Neuron (in vitro differentiated cells): ENCODE results near the gene ZBED6.
"Not testable (repeated sequence)": the region's sequence is repeated elsewhere in the genome, so short reads cannot be mapped to it uniquely, and the experiment has no call there.

Experiments
- H2AFZ ChIP-seq: one replicate; pipeline ENCODE4 v1.6.1; 2013; ENCODE audit warnings: low read depth, mild to moderate bottlenecking, inconsistent platforms, low read length, moderate library complexity
- H3K27me3 ChIP-seq: one replicate; pipeline ENCODE4 v1.6.1; 2013; ENCODE audit warnings: low read length; ENCODE audit not compliant: insufficient read depth
- H3K36me3 ChIP-seq: one replicate; pipeline ENCODE4 v1.6.1; 2013; ENCODE audit warnings: low read length; ENCODE audit not compliant: insufficient read depth
- H3K4me1 ChIP-seq: one replicate; pipeline ENCODE4 v1.6.1; 2013; ENCODE audit warnings: low read length; ENCODE audit not compliant: insufficient read depth
- H3K4me3 ChIP-seq: 2 replicates; pipeline ENCODE4 v1.5.1; 2013; ENCODE audit warnings: mild to moderate bottlenecking, low read length, moderate library complexity
- H3K9me3 ChIP-seq: one replicate; pipeline ENCODE4 v1.6.1; 2013; ENCODE audit warnings: low read length

The ZBED6 gene

DNA sequence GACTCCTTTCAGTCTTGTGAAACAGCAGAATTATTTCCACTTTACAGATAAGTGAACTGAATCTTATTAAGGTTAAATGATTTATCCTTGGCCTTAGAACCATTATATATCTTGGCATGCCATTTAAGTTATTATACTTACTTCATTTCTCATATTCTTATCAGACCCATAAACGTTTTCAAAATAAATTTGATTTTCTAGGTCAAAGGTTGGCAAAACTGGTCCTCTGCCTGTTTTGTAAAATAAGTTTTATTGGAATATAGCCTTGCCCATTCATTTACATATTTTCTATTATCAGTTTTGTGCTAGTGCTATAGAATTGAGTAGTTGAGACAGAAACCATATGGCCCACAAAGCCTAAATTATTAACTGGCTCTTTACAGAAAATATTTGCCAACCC is 33.1 kb downstream of the ZBED6 start:
- Histone ChIP-seq H3K36me3 (peaks cover 67% of the 10 kb centered on the region), H3K9me3 (no peaks in the 10 kb centered on the region), H3K27me3 (no peaks in the 10 kb centered on the region)

GRCh38 chr1:203829247-203829646 is 33.8 kb downstream of the ZBED6 start:
- H3K36me3 ChIP-seq, result peaks cover 73% of the 10 kb centered on the region
- H3K9me3 ChIP-seq, result not testable (repeated sequence)

More for the DNA sequence above, 33.1 kb downstream of the ZBED6 start:
- Histone ChIP-seq H3K4me3 (no peak overlapping the region), H3K4me1 (no peaks in the 10 kb centered on the region), H2AFZ (no peak overlapping the region)

DNA sequence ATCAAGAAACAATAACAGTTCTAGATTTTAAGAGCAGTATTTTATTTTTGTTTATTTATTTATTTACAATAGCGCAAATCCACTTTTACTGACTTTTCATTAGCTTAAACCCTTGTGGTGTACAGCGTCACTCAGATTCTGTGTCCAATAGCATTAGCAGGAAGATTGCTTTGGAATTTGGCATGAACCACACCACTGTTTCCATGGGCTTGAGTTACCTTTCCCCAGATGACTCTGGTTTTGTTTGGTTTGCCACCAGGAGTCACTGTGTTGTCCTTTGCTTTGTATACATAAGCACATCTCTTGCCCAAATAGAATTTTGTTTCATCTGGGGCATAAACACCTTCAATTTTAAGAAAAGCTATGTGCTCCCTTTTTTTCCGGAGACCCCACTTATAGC is 40.1 kb downstream of the ZBED6 start:
- Histone ChIP-seq H2AFZ (no peak overlapping the region), H3K36me3 (peaks cover 81% of the 10 kb centered on the region), H3K9me3 (no peaks in the 10 kb centered on the region), H3K4me3 (no peak overlapping the region), H3K27me3 (no peaks in the 10 kb centered on the region), H3K4me1 (no peaks in the 10 kb centered on the region)

More at GRCh38 chr1:203829247-203829646, 33.8 kb downstream of the ZBED6 start:
- H3K4me1 ChIP-seq, H2AFZ ChIP-seq, H3K27me3 ChIP-seq, H3K4me3 ChIP-seq: not testable (repeated sequence)

- H3K4me3 ChIP-seq, result no peak overlapping the region
- peaks cover 65% of the 10 kb centered on the region for H3K36me3 ChIP-seq
- H3K9me3 ChIP-seq, result peaks cover 6% of the 10 kb centered on the region
- H2AFZ ChIP-seq, result no peak overlapping the region
- no peaks in the 10 kb centered on the region for H3K4me1 ChIP-seq
- H3K27me3 ChIP-seq, result no peaks in the 10 kb centered on the region
These were observed 43.7 kb downstream of the ZBED6 start for GRCh38 chr1:203839081-203839480.

- no peak overlapping the region for H3K4me3 ChIP-seq
- peaks cover 63% of the 10 kb centered on the region for H3K36me3 ChIP-seq
- no peaks in the 10 kb centered on the region for H3K27me3 ChIP-seq
- no peak overlapping the region for H2AFZ ChIP-seq
- H3K4me1 ChIP-seq, result no peaks in the 10 kb centered on the region
- H3K9me3 ChIP-seq, result peaks cover 6% of the 10 kb centered on the region
These were observed 44.9 kb downstream of the ZBED6 start for GRCh38 chr1:203840208-203840808.

- no peaks in the 10 kb centered on the region for H3K4me1 ChIP-seq
These were observed 47.1 kb downstream of the ZBED6 start for GRCh38 chr1:203842559-203842876.

DNA sequence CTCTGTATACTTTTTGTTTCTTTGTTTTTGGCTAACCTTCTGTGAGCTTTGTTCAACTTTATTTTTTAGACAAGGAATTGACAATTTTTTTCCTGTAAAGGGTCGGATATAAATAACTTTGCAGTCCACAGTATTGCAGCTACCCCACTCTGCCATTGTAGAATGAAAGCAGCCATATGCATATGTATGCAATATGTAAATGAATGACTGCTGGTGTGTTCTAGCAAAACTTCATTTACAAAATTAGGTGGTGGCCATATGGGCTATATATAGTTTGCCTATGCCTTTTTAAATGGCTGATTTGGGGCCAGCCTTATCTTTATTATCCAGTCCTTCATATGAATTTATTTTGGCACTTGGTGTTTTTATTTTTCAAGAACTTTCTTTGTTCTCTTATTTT is 48.0 kb downstream of the ZBED6 start:
- Histone ChIP-seq H3K4me1 (no peaks in the 10 kb centered on the region), H3K9me3 (peaks cover 6% of the 10 kb centered on the region), H3K36me3 (peaks cover 68% of the 10 kb centered on the region), H3K27me3 (no peaks in the 10 kb centered on the region), H2AFZ (no peak overlapping the region), H3K4me3 (no peak overlapping the region)

More at GRCh38 chr1:203842559-203842876, 47.1 kb downstream of the ZBED6 start:
- no peak overlapping the region for H2AFZ ChIP-seq
- H3K4me3 ChIP-seq, result no peak overlapping the region
- no peaks in the 10 kb centered on the region for H3K27me3 ChIP-seq
- peaks cover 6% of the 10 kb centered on the region for H3K9me3 ChIP-seq
- peaks cover 68% of the 10 kb centered on the region for H3K36me3 ChIP-seq
